ENCODE results near the gene GIGYF1. TPM values are rescaled to one million over a fixed set of nuclear protein-coding genes. Genes with fewer than 3 reads are reported as not detected.
"Not testable (repeated sequence)": the region's sequence is repeated elsewhere in the genome, so short reads cannot be mapped to it uniquely, and the experiment has no call there.

GIGYF1 gene
- polyA plus RNA-seq, 3 donors: 17.3 to 35.3 (median 19.1) TPM

- 88 to 91% (median 90%) methylated on average over 33 to 36 of the region's 36 CpGs for WGBS, 3 donors
- no peak overlapping the region for H3K27ac ChIP-seq (ENCODE audit: low read depth, low read length)
These were observed 16.5 kb downstream of the GIGYF1 start for GRCh38 chr7:100677308-100678267.

GRCh38 chr7:100676501-100677306 lies 17.3 kb downstream of the GIGYF1 start:
- WGBS, 3 donors: 81 to 85% (median 81%) methylated on average over 23 of the region's 23 CpGs
- H3K27ac ChIP-seq (ENCODE audit: low read depth, low read length): peak overlapping the region; percentile 40

GRCh38 chr7:100675581-100676350 lies 18.3 kb downstream of the GIGYF1 start:
- WGBS, 3 donors: 1 to 6% (median 2%) methylated on average over 39 to 59 of the region's 59 CpGs
- H3K27ac ChIP-seq (ENCODE audit: low read depth, low read length): peak overlapping the region; percentile 96

GRCh38 chr7:100675105-100675451 lies 19.0 kb downstream of the GIGYF1 start:
- WGBS, 3 donors: 0% methylated on average over 37 to 46 of the region's 46 CpGs
- peak overlapping the region; percentile 96 for H3K27ac ChIP-seq (ENCODE audit: low read depth, low read length)

- peak overlapping the region; percentile 96 for H3K27ac ChIP-seq (ENCODE audit: low read depth, low read length)
- 0% methylated on average over 38 to 43 of the region's 43 CpGs for WGBS, 3 donors
These were observed 19.5 kb downstream of the GIGYF1 start for GRCh38 chr7:100674411-100675104.

GRCh38 chr7:100673942-100674410 lies 20.1 kb downstream of the GIGYF1 start:
- WGBS, 3 donors: 1% methylated on average over 32 to 34 of the region's 34 CpGs
- H3K27ac ChIP-seq (ENCODE audit: low read depth, low read length): peak overlapping the region; percentile 96

GRCh38 chr7:100673302-100673941 lies 20.6 kb downstream of the GIGYF1 start, which contains the start of gene GNB2:
TSS of gene GNB2 (plus strand) at chr7:100673740. CDS start at chr7:100676266, 2,526 bp downstream.
- WGBS, 3 donors: 0% methylated on average over 42 to 65 of the region's 65 CpGs
- peak within 1 kb of the TSS; percentile 96 for H3K27ac ChIP-seq (ENCODE audit: low read depth, low read length)

- WGBS, 3 donors: 92 to 94% (median 93%) methylated on average over 18 of the region's 18 CpGs
- no peak overlapping the region for H3K27ac ChIP-seq (ENCODE audit: low read depth, low read length)
These were observed 22.4 kb downstream of the GIGYF1 start for GRCh38 chr7:100671353-100672327.

GRCh38 chr7:100670074-100670473 lies 24.0 kb downstream of the GIGYF1 start:
- WGBS, 3 donors: 65 to 68% (median 68%) methylated on average over 8 of the region's 8 CpGs
- no peak overlapping the region for H3K27ac ChIP-seq (ENCODE audit: low read depth, low read length)

GRCh38 chr7:100669106-100669505 lies 24.9 kb downstream of the GIGYF1 start:
- 94 to 95% (median 94%) methylated on average over 12 of the region's 12 CpGs for WGBS, 3 donors
- not testable (repeated sequence) for H3K27ac ChIP-seq (ENCODE audit: low read depth, low read length)

- WGBS, 3 donors: 76 to 97% (median 94%) methylated on average over 2 of the region's 2 CpGs
- H3K27ac ChIP-seq (ENCODE audit: low read depth, low read length): no peak overlapping the region
These were observed 26.0 kb downstream of the GIGYF1 start for GRCh38 chr7:100668069-100668449.

- WGBS, 3 donors: 79 to 84% (median 80%) methylated on average over 16 of the region's 16 CpGs
- no peak overlapping the region for H3K27ac ChIP-seq (ENCODE audit: low read depth, low read length)
These were observed 26.6 kb downstream of the GIGYF1 start for GRCh38 chr7:100667331-100668068.

GRCh38 chr7:100665168-100665726 lies 28.8 kb downstream of the GIGYF1 start:
- 97% methylated on average over 5 of the region's 5 CpGs for WGBS, 3 donors
- no peak overlapping the region for H3K27ac ChIP-seq (ENCODE audit: low read depth, low read length)

- 72 to 83% (median 75%) methylated on average over 12 of the region's 12 CpGs for WGBS, 3 donors
- not testable (repeated sequence) for H3K27ac ChIP-seq (ENCODE audit: low read depth, low read length)
These were observed 31.8 kb downstream of the GIGYF1 start for GRCh38 chr7:100662194-100662776.
